Daoy (cell line): ENCODE data around the gene PPP2R5C. TPM values are rescaled to one million over a fixed set of nuclear protein-coding genes. Genes with fewer than 3 reads are reported as not detected.
A peak's percentile ranks its signal among the peaks of the same experiment; 100 is the strongest.

Source experiments
- DNase-seq: peaks from one replicate; pipeline ENCODE4 v3.0.0-alpha.2; 2015; ENCODE audit warnings: low read depth
- total RNA-seq: library from RNA; depleted of rRNA; stranded (reverse); fragments of >200 nt; shearing (Covaris generic); gene quantifications from 2 replicates; pipeline ENCODE4 v1.2.3, GENCODE V29; 2014

The PPP2R5C gene
- total RNA-seq, 1 experiment from 2014 or later, result 138 TPM

GRCh38 chr14:101865288-101865687 is 103.8 kb downstream of the PPP2R5C start:
- peak; percentile 29 for DNase-seq

- DNase-seq, result no peak
These were observed 106.3 kb downstream of the PPP2R5C start for GRCh38 chr14:101867854-101868253.

- DNase-seq, result no peak
These were observed 107.7 kb downstream of the PPP2R5C start for GRCh38 chr14:101869217-101869616.

- DNase-seq, result no peak
These were observed 108.9 kb downstream of the PPP2R5C start for GRCh38 chr14:101870273-101870939.

GRCh38 chr14:101872346-101872745 is 110.8 kb downstream of the PPP2R5C start:
- no peak for DNase-seq

- no peak for DNase-seq
These were observed 111.7 kb downstream of the PPP2R5C start for GRCh38 chr14:101873076-101873825.

GRCh38 chr14:101873991-101874390 is 112.5 kb downstream of the PPP2R5C start:
- DNase-seq, result no peak

GRCh38 chr14:101875041-101875726 is 113.7 kb downstream of the PPP2R5C start:
- DNase-seq, result no peak

GRCh38 chr14:101875727-101876554 is 114.4 kb downstream of the PPP2R5C start:
- DNase-seq, result no peak

- DNase-seq, result no peak
These were observed 115.0 kb downstream of the PPP2R5C start for GRCh38 chr14:101876555-101876938.

GRCh38 chr14:101877766-101878165 is 116.3 kb downstream of the PPP2R5C start:
- no peak for DNase-seq

GRCh38 chr14:101878211-101878821 is 116.8 kb downstream of the PPP2R5C start:
- DNase-seq, result no peak

GRCh38 chr14:101878822-101879528 is 117.5 kb downstream of the PPP2R5C start:
- DNase-seq, result peak; percentile 45

- no peak for DNase-seq
These were observed 118.2 kb downstream of the PPP2R5C start for GRCh38 chr14:101879529-101880336.

- DNase-seq, result no peak
These were observed 119.9 kb downstream of the PPP2R5C start for GRCh38 chr14:101881426-101881825.

GRCh38 chr14:101882141-101882935 is 120.8 kb downstream of the PPP2R5C start:
- DNase-seq, result no peak

GRCh38 chr14:101884089-101884933 is 122.8 kb downstream of the PPP2R5C start:
- DNase-seq, result no peak

GRCh38 chr14:101884934-101885576 is 123.5 kb downstream of the PPP2R5C start:
- DNase-seq, result no peak
